ENCODE data around the gene SH3BP4.
"Not testable (repeated sequence)": the region's sequence is repeated elsewhere in the genome, so short reads cannot be mapped to it uniquely, and the experiment has no call there.

GRCh38 chr2:235020141-235020540 is 68.3 kb downstream of the SH3BP4 start:
- TF ChIP-seq CTCF (conservative IDR thresholded peaks at IDR 0.05 in 1 of 2, IDR thresholded peaks at IDR 0.05 in 1 of 2; ENCODE audit: extremely low read depth in 1 of 2, insufficient read depth in 1 of 2, low read depth in 1 of 2, low read length in 2 of 2); EZH2 (IDR thresholded peaks at IDR 0.05; ENCODE audit: borderline replicate concordance, low read length): not testable (repeated sequence)

Data from mammary epithelial cell (primary cell).